HG03175 (cell line): Measurements from ENCODE around the gene SLC17A3.

Source experiments
- ATAC-seq: cut with Tn5 transposase; IDR thresholded peaks from one replicate; pipeline ENCODE4 v1.9.1; 2021; ENCODE audit warnings: mild to moderate bottlenecking, moderate library complexity; ENCODE audit not compliant: unreplicated experiment

Gene SLC17A3

GRCh38 chr6:25874118-25874517 is at the start of gene SLC17A3:
TSS of gene SLC17A3 (minus strand) at chr6:25874243. CDS start at chr6:25868387, 5,856 bp downstream.
- no peak for ATAC-seq

GRCh38 chr6:25922301-25922700 is 48.3 kb upstream of the SLC17A3 start:
- ATAC-seq, result no peak

- ATAC-seq, result no peak
These were observed 47.6 kb upstream of the SLC17A3 start for GRCh38 chr6:25921525-25922203.

- ATAC-seq, result no peak
These were observed 45.6 kb upstream of the SLC17A3 start for GRCh38 chr6:25919657-25920056.

- no peak for ATAC-seq
These were observed 44.1 kb upstream of the SLC17A3 start for GRCh38 chr6:25918083-25918683.

GRCh38 chr6:25916789-25917490 is 42.9 kb upstream of the SLC17A3 start:
- ATAC-seq, result no peak

- no peak for ATAC-seq
These were observed 42.3 kb upstream of the SLC17A3 start for GRCh38 chr6:25916330-25916729.

GRCh38 chr6:25913741-25914140 is 39.7 kb upstream of the SLC17A3 start:
- ATAC-seq, result no peak

- no peak for ATAC-seq
These were observed 37.3 kb upstream of the SLC17A3 start for GRCh38 chr6:25911351-25911750.

- ATAC-seq, result no peak
These were observed 33.5 kb upstream of the SLC17A3 start for GRCh38 chr6:25907475-25908014.

- ATAC-seq, result no peak
These were observed 29.5 kb upstream of the SLC17A3 start for GRCh38 chr6:25903467-25904099.

GRCh38 chr6:25902071-25902470 is 28.0 kb upstream of the SLC17A3 start:
- no peak for ATAC-seq

GRCh38 chr6:25900843-25901242 is 26.8 kb upstream of the SLC17A3 start:
- ATAC-seq, result no peak

- ATAC-seq, result no peak
These were observed 25.8 kb upstream of the SLC17A3 start for GRCh38 chr6:25899580-25900408.

- no peak for ATAC-seq
These were observed 25.1 kb upstream of the SLC17A3 start for GRCh38 chr6:25899123-25899522.

- ATAC-seq, result no peak
These were observed 24.4 kb upstream of the SLC17A3 start for GRCh38 chr6:25898289-25898977.

- no peak for ATAC-seq
These were observed 22.2 kb upstream of the SLC17A3 start for GRCh38 chr6:25896252-25896651.

- no peak for ATAC-seq
These were observed 21.7 kb upstream of the SLC17A3 start for GRCh38 chr6:25895771-25896170.

GRCh38 chr6:25893778-25894177 is 19.7 kb upstream of the SLC17A3 start:
- ATAC-seq, result no peak

GRCh38 chr6:25892877-25893276 is 18.8 kb upstream of the SLC17A3 start:
- no peak for ATAC-seq
